Tibial artery (tissue), 4 donors: ENCODE results near the gene ERH.

Experiments used
- DNase-seq, 2 donors: peaks; one replicate each; pipeline ENCODE4 v3.0.0-alpha.2; 2019
- H3K27ac ChIP-seq, 2 donors: fragments of 200-600 bp; sonication (generic) in 1 of 2; 1 replicate in 1 of 2; 2 replicates in 1 of 2; pipeline ENCODE4 v1.5.1; 2018 to 2019; ENCODE audit warnings: mild to moderate bottlenecking in 1 of 2
- H3K27me3 ChIP-seq, 2 donors: fragments of 200-600 bp; sonication (generic) in 1 of 2; one replicate each; pipeline versions ENCODE4 v1.5.1 to v1.6.0; 2016 to 2019
- H3K36me3 ChIP-seq, 3 donors: fragments of 200-600 bp; sonication (generic) in 2 of 3; one replicate each; pipeline ENCODE4 v1.5.1; 2016 to 2019; ENCODE audit warnings: mild to moderate bottlenecking in 2 of 3
- H3K4me1 ChIP-seq, 4 donors: fragments of 200-600 bp; sonication (generic) in 2 of 4; 1 replicate in 3 of 4; 2 replicates in 1 of 4; pipeline ENCODE4 v1.5.1; 2016 to 2019
- H3K4me3 ChIP-seq, 2 donors: fragments of 200-600 bp; sonication (generic) in 1 of 2; 1 replicate in 1 of 2; 2 replicates in 1 of 2; pipeline ENCODE4 v1.5.1; 2018 to 2019; ENCODE audit warnings: mild to moderate bottlenecking in 2 of 2
- H3K9me3 ChIP-seq, 3 donors: fragments of 200-600 bp; sonication (generic) in 1 of 3; one replicate each; pipeline ENCODE4 v1.5.1; 2016 to 2019
- intact Hi-C: fragments of 100-400 bp; cut with DNase I; formaldehyde crosslinking; loops from one replicate; pipeline ENCODE4 v1.15.0; 2023; ENCODE audit warnings: low total_unique reads
- TF ChIP-seq, protein P1 (sequence below), 2 experiments: fragments of 200-600 bp in 1 of 2; fragments of 450-650 bp in 1 of 2; IDR thresholded peaks; one replicate each; pipeline ENCODE4 v1.5.1; 2017 to 2019; ENCODE audit warnings: antibody characterized with exemption in 2 of 2, mild to moderate bottlenecking in 1 of 2, moderate library complexity in 1 of 2

The ERH gene

GRCh38 chr14:69430306-69430939, 32.3 kb upstream of the ERH start:
- no peaks in the 10 kb centered on the region for H3K4me1 ChIP-seq
- TF ChIP-seq, protein P1, sequence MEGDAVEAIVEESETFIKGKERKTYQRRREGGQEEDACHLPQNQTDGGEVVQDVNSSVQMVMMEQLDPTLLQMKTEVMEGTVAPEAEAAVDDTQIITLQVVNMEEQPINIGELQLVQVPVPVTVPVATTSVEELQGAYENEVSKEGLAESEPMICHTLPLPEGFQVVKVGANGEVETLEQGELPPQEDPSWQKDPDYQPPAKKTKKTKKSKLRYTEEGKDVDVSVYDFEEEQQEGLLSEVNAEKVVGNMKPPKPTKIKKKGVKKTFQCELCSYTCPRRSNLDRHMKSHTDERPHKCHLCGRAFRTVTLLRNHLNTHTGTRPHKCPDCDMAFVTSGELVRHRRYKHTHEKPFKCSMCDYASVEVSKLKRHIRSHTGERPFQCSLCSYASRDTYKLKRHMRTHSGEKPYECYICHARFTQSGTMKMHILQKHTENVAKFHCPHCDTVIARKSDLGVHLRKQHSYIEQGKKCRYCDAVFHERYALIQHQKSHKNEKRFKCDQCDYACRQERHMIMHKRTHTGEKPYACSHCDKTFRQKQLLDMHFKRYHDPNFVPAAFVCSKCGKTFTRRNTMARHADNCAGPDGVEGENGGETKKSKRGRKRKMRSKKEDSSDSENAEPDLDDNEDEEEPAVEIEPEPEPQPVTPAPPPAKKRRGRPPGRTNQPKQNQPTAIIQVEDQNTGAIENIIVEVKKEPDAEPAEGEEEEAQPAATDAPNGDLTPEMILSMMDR (IDR thresholded peaks at IDR 0.05) = no peak
- no peak for DNase-seq
- H3K27me3 ChIP-seq = no peaks in the 10 kb centered on the region
- no peak overlapping the region for H3K4me3 ChIP-seq
- H3K27ac ChIP-seq = no peak overlapping the region
- H3K9me3 ChIP-seq = no peaks in the 10 kb centered on the region
- H3K36me3 ChIP-seq = peaks cover 12 to 33% (median 12%) of the 10 kb centered on the region in 3 donors
- intact Hi-C loops = no loop called here

- Histone ChIP-seq H3K9me3 (no peaks in the 10 kb centered on the region), H3K36me3 (peaks cover 18 to 41% (median 20%) of the 10 kb centered on the region in 3 donors), H3K4me1 (no peaks in the 10 kb centered on the region), H3K27me3 (no peaks in the 10 kb centered on the region), H3K27ac (no peak overlapping the region), H3K4me3 (no peak overlapping the region)
- intact Hi-C loops = no loop called here
- DNase-seq = no peak
- TF ChIP-seq, protein P1 (IDR thresholded peaks at IDR 0.05) = no peak
Observed at GRCh38 chr14:69429643-69430042, 31.5 kb upstream of the ERH start.

- Histone ChIP-seq H3K36me3 (peaks cover 18 to 44% (median 28%) of the 10 kb centered on the region in 3 donors), H3K27me3 (no peaks in the 10 kb centered on the region), H3K4me3 (no peak overlapping the region), H3K9me3 (no peaks in the 10 kb centered on the region), H3K27ac (no peak overlapping the region), H3K4me1 (no peaks in the 10 kb centered on the region)
- intact Hi-C loops = no loop called here
- TF ChIP-seq, protein P1 (IDR thresholded peaks at IDR 0.05) = no peak
- DNase-seq = no peak
Observed at GRCh38 chr14:69428289-69428998, 30.3 kb upstream of the ERH start.

GRCh38 chr14:69427596-69427995, 29.5 kb upstream of the ERH start:
- no peak overlapping the region for H3K27ac ChIP-seq
- H3K4me3 ChIP-seq = no peak overlapping the region
- intact Hi-C loops = no loop called here
- H3K27me3 ChIP-seq = no peaks in the 10 kb centered on the region
- H3K4me1 ChIP-seq = no peaks in the 10 kb centered on the region
- TF ChIP-seq, protein P1 (IDR thresholded peaks at IDR 0.05) = no peak
- H3K36me3 ChIP-seq = peaks cover 18 to 44% (median 28%) of the 10 kb centered on the region in 3 donors
- H3K9me3 ChIP-seq = no peaks in the 10 kb centered on the region
- DNase-seq = no peak

- no peak overlapping the region for H3K27ac ChIP-seq
- no peak for DNase-seq
- intact Hi-C loops = no loop called here
- TF ChIP-seq, protein P1 (IDR thresholded peaks at IDR 0.05) = no peak
- no peak overlapping the region for H3K4me3 ChIP-seq
- no peaks in the 10 kb centered on the region for H3K4me1 ChIP-seq
- peaks cover 18 to 47% (median 32%) of the 10 kb centered on the region in 3 donors for H3K36me3 ChIP-seq
- H3K9me3 ChIP-seq = no peaks in the 10 kb centered on the region
- H3K27me3 ChIP-seq = no peaks in the 10 kb centered on the region
Observed at GRCh38 chr14:69424149-69424923, 26.2 kb upstream of the ERH start.
